Spleen (tissue), 11 donors: Measurements from ENCODE around the gene PSMB2. TPM values are rescaled to one million over a fixed set of nuclear protein-coding genes. Genes with fewer than 3 reads are reported as not detected.
A peak's percentile ranks its signal among the peaks of the same experiment; 100 is the strongest.
"Not testable (repeated sequence)": the region's sequence is repeated elsewhere in the genome, so short reads cannot be mapped to it uniquely, and the experiment has no call there.

Experiments used
- DNase-seq: peaks from one replicate; pipeline ENCODE4 v3.0.0-alpha.2; 2020
- H3K27ac ChIP-seq, 8 donors: fragments of 200-600 bp; sonication (generic) in 7 of 8; 1 replicate in 4 of 8; 2 replicates in 4 of 8; pipeline versions ENCODE4 v1.5.0 to v1.8.0; 2016 to 2021; ENCODE audit warnings: inconsistent platforms in 4 of 8, mild to moderate bottlenecking in 4 of 8, moderate library complexity in 1 of 8
- H3K27me3 ChIP-seq, 7 donors: fragments of 200-600 bp; sonication (generic) in 6 of 7; replicated peaks in 1 of 7; 1 replicate in 4 of 7; 2 replicates in 3 of 7; pipeline versions ENCODE4 v1.5.0 to v1.8.0; 2016 to 2021; ENCODE audit warnings: inconsistent platforms in 3 of 7, mild to moderate bottlenecking in 1 of 7
- H3K36me3 ChIP-seq, 6 donors: fragments of 200-600 bp; sonication (generic) in 5 of 6; 1 replicate in 4 of 6; 2 replicates in 2 of 6; pipeline versions ENCODE4 v1.5.0 to v1.8.0; 2016 to 2021; ENCODE audit warnings: inconsistent platforms in 2 of 6
- H3K4me1 ChIP-seq, 6 donors: fragments of 200-600 bp; sonication (generic) in 5 of 6; 1 replicate in 3 of 6; 2 replicates in 3 of 6; pipeline versions ENCODE4 v1.5.0 to v1.8.0; 2016 to 2021; ENCODE audit warnings: inconsistent platforms in 3 of 6
- H3K4me3 ChIP-seq, 8 donors: fragments of 200-600 bp; sonication (generic) in 7 of 8; 1 replicate in 4 of 8; 2 replicates in 4 of 8; pipeline versions ENCODE4 v1.5.0 to v1.8.0; 2016 to 2021; ENCODE audit warnings: inconsistent platforms in 4 of 8, mild to moderate bottlenecking in 4 of 8, moderate library complexity in 2 of 8
- H3K9me3 ChIP-seq, 8 donors: fragments of 200-600 bp; sonication (generic) in 7 of 8; 1 replicate in 4 of 8; 2 replicates in 4 of 8; pipeline versions ENCODE4 v1.5.0 to v1.8.0; 2016 to 2021; ENCODE audit warnings: inconsistent platforms in 4 of 8
- CTCF ChIP-seq, 11 experiments: fragments of 200-600 bp in 7 of 11; fragments of 450-650 bp in 4 of 11; sonication (generic) in 4 of 11; IDR thresholded peaks in 8 of 11; conservative IDR thresholded peaks in 3 of 11; 1 replicate in 7 of 11; 2 replicates in 4 of 11; pipeline versions ENCODE4 v1.4.0 to v1.8.0; 2016 to 2021; ENCODE audit warnings: antibody characterized with exemption in 11 of 11, inconsistent platforms in 4 of 11, mild to moderate bottlenecking in 1 of 11
- POLR2A ChIP-seq, 3 donors: fragments of 450-650 bp; IDR thresholded peaks; one replicate each; pipeline ENCODE4 v1.5.1; 2017; ENCODE audit warnings: antibody characterized with exemption in 3 of 3, mild to moderate bottlenecking in 1 of 3
- POLR2AphosphoS5 ChIP-seq, 3 donors: sonication (generic); formaldehyde crosslinking; IDR thresholded peaks; one replicate each; pipeline ENCODE4 v1.5.1; 2017; ENCODE audit warnings: antibody characterized with exemption in 3 of 3
- WGBS, 5 donors: extraction: QIAGEN DNeasy Blood & Tissue Kit in 3 of 5; methylation state at CpG; one replicate each; pipeline versions ENCODE4 v1.1.5 to v1.1.7; 2013 to 2018; 5-methylcytosine and 5-hydroxymethylcytosine counted together
- intact Hi-C: fragments of 100-400 bp; cut with DNase I; formaldehyde crosslinking; loops from one replicate; pipeline ENCODE4 v1.15.0; 2023; ENCODE audit warnings: low total_unique reads
- polyA plus RNA-seq, 3 donors: library from polyadenylated mRNA; stranded (reverse); fragments of 200-250 nt; gene quantifications; one replicate each; pipeline ENCODE4 v1.2.1, GENCODE V29; 2013
- total RNA-seq, 7 donors: library from RNA; depleted of rRNA in 3 of 7; stranded (reverse); fragments of >200 nt in 3 of 7; fragmentation: NEBNext Ultra II Directional in 4 of 7; extraction: Animal tissue kit (Norgen Biotek cat#: 25700) in 4 of 7; gene quantifications; one replicate each; pipeline versions ENCODE4 v1.1.0 to v1.2.1, GENCODE V29; 2016 to 2021
- donor health status: healthy with polysubstance abuse.
- donor health status: DM: no; HTN: no; CAD: no; lungs with moderate emphysema.
- donor health status: DM: no; HTN: no; CAD: no.
- donor health status: Bipolar disorder and iron deficiency.
- donor health status: healthy.
- donor health status: DM: no; HTN: no; CAD: no.
- donor health status: DM: yes; HTN: yes; CAD: no.

The PSMB2 gene
- total and polyA plus RNA-seq, 10 donors = 20.7 to 49.2 (median 45.1) TPM

- Histone ChIP-seq H3K9me3 (no peaks in the 10 kb centered on the region), H3K27ac (no peak overlapping the region), H3K4me3 (no peak overlapping the region), H3K4me1 (peaks cover 0 to 42% (median 27%) of the 10 kb centered on the region in 6 donors), H3K27me3 (peaks cover 0 to 17% (median 7%) of the 10 kb centered on the region in 7 donors), H3K36me3 (no peaks in the 10 kb centered on the region)
- DNase-seq = no peak
- TF ChIP-seq POLR2A (IDR thresholded peaks at IDR 0.05) (no peak), CTCF (IDR thresholded peaks at IDR 0.05 in 8 of 11, conservative IDR thresholded peaks at IDR 0.05 in 3 of 11) (no peak), POLR2AphosphoS5 (IDR thresholded peaks at IDR 0.05) (no peak)
- intact Hi-C loops = no loop called here
- 61 to 85% (median 65%) methylated on average over 4 of the region's 4 CpGs for WGBS, 5 donors
These were observed 60.4 kb downstream of the PSMB2 start for GRCh38 chr1:35580949-35581388.

- H3K27ac ChIP-seq = peak overlapping the region in 6 of 8 donors; percentile 37 to 85 (median 68)
- 1 to 4% (median 2%) methylated on average over 54 to 70 of the region's 70 CpGs for WGBS, 5 donors
- H3K27me3 ChIP-seq = peaks cover 0 to 47% (median 30%) of the 10 kb centered on the region in 7 donors
- TF ChIP-seq POLR2A (IDR thresholded peaks at IDR 0.05) = no peak
- peak; percentile 86 to 90 (median 86) for TF ChIP-seq POLR2AphosphoS5 (IDR thresholded peaks at IDR 0.05)
- no peaks in the 10 kb centered on the region for H3K9me3 ChIP-seq
- peak; percentile 95 for DNase-seq
- H3K4me1 ChIP-seq = peaks cover 5 to 74% (median 42%) of the 10 kb centered on the region in 6 donors
- H3K36me3 ChIP-seq = no peaks in the 10 kb centered on the region
- peak overlapping the region; percentile 43 to 80 (median 58) for H3K4me3 ChIP-seq
- intact Hi-C loops = no loop called here
These were observed 64.0 kb downstream of the PSMB2 start for GRCh38 chr1:35577071-35577998.

GRCh38 chr1:35576766-35577070 lies 64.6 kb downstream of the PSMB2 start:
- H3K9me3 ChIP-seq, intact Hi-C loops, H3K36me3 ChIP-seq: not testable (repeated sequence)
- 5 to 34% (median 16%) methylated on average over 3 to 37 of the region's 37 CpGs for WGBS, 5 donors
- peak; percentile 80 for DNase-seq
- H3K4me1 ChIP-seq = peaks cover 5 to 75% (median 42%) of the 10 kb centered on the region in 6 donors
- H3K27ac ChIP-seq = peak overlapping the region in 2 of 8 donors; percentile 76 to 85
- H3K4me3 ChIP-seq = peak overlapping the region; percentile 43 to 80 (median 58)
- H3K27me3 ChIP-seq = peaks cover 0 to 49% (median 36%) of the 10 kb centered on the region in 7 donors

GRCh38 chr1:35576061-35576765 lies 65.1 kb downstream of the PSMB2 start:
- Histone ChIP-seq H3K36me3 (no peaks in the 10 kb centered on the region), H3K4me3 (peak overlapping the region in 6 of 8 donors; percentile 52 to 80 (median 58)), H3K4me1 (peaks cover 5 to 74% (median 42%) of the 10 kb centered on the region in 6 donors), H3K9me3 (no peaks in the 10 kb centered on the region), H3K27me3 (peaks cover 0 to 50% (median 36%) of the 10 kb centered on the region in 7 donors), H3K27ac (no peak overlapping the region)
- WGBS, 5 donors = 39 to 62% (median 49%) methylated on average over 10 of the region's 10 CpGs
- no peak for TF ChIP-seq POLR2A (IDR thresholded peaks at IDR 0.05)
- TF ChIP-seq POLR2AphosphoS5 (IDR thresholded peaks at IDR 0.05) = no peak
- no peak for TF ChIP-seq CTCF (IDR thresholded peaks at IDR 0.05 in 8 of 11, conservative IDR thresholded peaks at IDR 0.05 in 3 of 11)
- intact Hi-C loops = no loop called here
- peak; percentile 67 for DNase-seq
